Measurements from ENCODE around the gene CHPT1. TPM values are rescaled to one million over a fixed set of nuclear protein-coding genes. Genes with fewer than 3 reads are reported as not detected.

The CHPT1 gene
- total RNA-seq (2022; extraction: Qiagen RNA extraction; ENCODE audit: low read depth): 50.1 to 82.2 TPM (median 73.4 TPM) in 5 replicates

DNA sequence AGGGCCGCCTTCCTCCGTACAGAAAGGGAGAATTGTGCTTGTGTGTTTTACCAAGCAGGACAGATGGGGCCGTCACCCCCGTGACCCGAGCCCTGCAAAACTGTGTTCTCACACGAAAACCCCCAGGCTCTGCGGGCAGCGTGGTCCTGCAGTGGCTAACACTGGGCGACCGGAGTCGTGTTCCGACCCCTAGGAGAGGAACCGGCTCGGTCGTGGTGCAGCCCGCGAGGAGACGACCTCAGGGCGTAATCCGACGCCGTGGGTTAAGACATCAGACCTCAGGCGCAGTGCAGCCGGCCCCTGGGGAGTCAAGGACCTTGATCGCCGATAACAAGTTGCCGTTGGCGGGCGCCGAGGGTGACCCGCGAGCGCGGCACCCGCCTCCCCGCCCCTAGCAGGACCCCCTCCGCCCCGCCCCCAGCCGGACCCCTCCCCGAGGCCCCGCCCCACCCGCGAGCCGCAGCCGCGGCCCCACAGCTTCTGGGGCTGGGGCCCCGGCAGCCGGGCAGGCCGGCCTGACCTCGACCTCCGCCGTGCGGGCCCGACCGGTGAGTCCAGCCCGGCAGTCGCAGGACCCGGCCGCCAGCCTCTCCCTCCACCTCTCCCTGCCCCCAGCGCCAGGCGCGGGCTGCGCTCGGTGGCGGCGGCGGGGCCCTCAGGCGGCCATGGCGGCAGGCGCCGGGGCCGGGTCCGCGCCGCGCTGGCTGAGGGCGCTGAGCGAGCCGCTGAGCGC is at the start of gene CHPT1:
Gene CHPT1 (plus strand): TSS at position 444 of the 733 bp plus-strand sequence. CDS start 222 bp downstream, at position 666.

DNA sequence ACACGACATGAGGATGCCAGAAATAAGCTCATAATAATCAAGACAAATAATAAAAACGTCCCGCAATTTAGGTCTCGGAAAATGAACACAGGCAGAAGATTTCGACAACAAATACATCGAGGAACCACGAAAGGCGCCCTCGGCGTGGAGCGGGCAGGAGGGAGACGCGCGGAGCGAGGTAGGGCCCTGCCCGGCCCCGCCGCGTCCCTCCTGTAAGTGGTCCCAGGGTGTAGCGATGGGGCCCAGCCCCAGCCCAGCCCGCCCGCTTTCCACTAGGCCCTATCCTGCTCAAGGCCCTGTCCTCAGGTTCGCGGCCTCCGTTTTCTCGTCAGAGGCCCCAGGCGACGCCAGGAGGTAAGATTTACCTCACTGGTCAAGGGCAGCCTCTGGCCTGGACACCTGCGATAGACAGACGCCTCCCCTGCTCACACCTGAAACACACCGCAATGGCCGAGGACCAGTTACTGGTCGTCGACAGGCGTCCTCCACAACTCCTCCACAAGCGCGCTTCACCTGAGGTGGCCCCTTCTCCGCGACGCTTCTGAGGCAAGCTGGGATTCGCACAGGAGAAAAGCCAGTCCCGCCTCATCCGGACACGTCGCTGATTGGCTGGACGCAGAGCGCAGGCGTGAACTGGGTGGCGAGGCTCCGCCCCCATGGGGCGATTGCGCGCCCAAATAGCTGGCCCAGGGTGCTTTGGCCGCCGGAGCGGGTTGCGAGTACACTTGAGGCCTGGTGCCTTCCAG is 41.7 kb downstream of the CHPT1 start, which contains the start of gene SYCP3:
Gene SYCP3 (minus strand): TSS at position 543 of the 746 bp plus-strand sequence. CDS start 1,527 bp downstream, outside the sequence.

Other genes starting within 250 kb of the CHPT1 start
- gene SPIC, start 222.3 kb upstream of the CHPT1 start, total RNA-seq (2022; extraction: Qiagen RNA extraction; ENCODE audit: low read depth): not detected in 5 replicates
- not detected in 5 replicates for gene MYBPC1, start 102.7 kb upstream of the CHPT1 start, total RNA-seq (2022; extraction: Qiagen RNA extraction; ENCODE audit: low read depth)
- 0.13 TPM in 1 of 5 replicates, not detected in the others for gene SYCP3, start 41.8 kb downstream of the CHPT1 start, total RNA-seq (2022; extraction: Qiagen RNA extraction; ENCODE audit: low read depth)
- 7.6 to 15.0 TPM (median 14.0 TPM) in 5 replicates for gene GNPTAB, start 133.3 kb downstream of the CHPT1 start, total RNA-seq (2022; extraction: Qiagen RNA extraction; ENCODE audit: low read depth)
- gene DRAM1, start 179.9 kb downstream of the CHPT1 start, total RNA-seq (2022; extraction: Qiagen RNA extraction; ENCODE audit: low read depth): 19.2 to 26.6 TPM (median 23.3 TPM) in 5 replicates

All from A549 treated with RU486 at 1 μM for 4 hours (cell line).